PC-3 (cell line): ENCODE measurements around the gene GAD1.
A peak's percentile ranks its signal among the peaks of the same experiment; 100 is the strongest.

Experiments
- CTCF ChIP-seq: fragments of 300-600 bp; sonication (generic); conservative IDR thresholded peaks from 2 replicates; pipeline ENCODE4 v1.5.1; 2017; ENCODE audit warnings: antibody characterized with exemption, low read depth, mild to moderate bottlenecking, low read length
- EZH2 ChIP-seq: fragments of 300-600 bp; sonication (generic); IDR thresholded peaks from one replicate; pipeline ENCODE4 v1.6.1; 2017; ENCODE audit warnings: antibody characterized with exemption, mild to moderate bottlenecking, low read length; ENCODE audit not compliant: unreplicated experiment
- EZH2phosphoT487 ChIP-seq: fragments of 300-600 bp; sonication (generic); IDR thresholded peaks from 2 replicates; pipeline ENCODE4 v1.6.1; 2018; ENCODE audit warnings: mild to moderate bottlenecking, antibody characterized with exemption, low read length, borderline replicate concordance

- TF ChIP-seq CTCF, result 0 out of 2 replicates have a peak, but pooled peaks have one; percentile 16
- TF ChIP-seq EZH2phosphoT487, result no peak
- TF ChIP-seq EZH2, result no peak
Measured at GRCh38 chr2:170770606-170771420, 45.9 kb upstream of the GAD1 start.
